GM10248 (cell line): Measurements from ENCODE around the gene TFE3.

Source experiments
- CTCF ChIA-PET: fragments of 300-600 bp; sonication (Branson Sonifier 250); formaldehyde crosslinking; extraction: SDS; loops from one replicate; lab custom pipeline; 2021; ENCODE audit warnings: antibody characterized with exemption; lab: Yijun Ruan, JAX
- POLR2A ChIA-PET: fragments of 350-650 bp; sonication (Branson Sonifier 250); formaldehyde crosslinking; extraction: SDS; loops from one replicate; lab custom pipeline; 2020; ENCODE audit warnings: antibody characterized with exemption; lab: Yijun Ruan, JAX
- DNase-seq: peaks from one replicate; pipeline ENCODE4 v3.0.0; 2012; ENCODE audit errors: extremely low spot score
- CTCF ChIP-seq: IDR thresholded peaks from 2 replicates; pipeline ENCODE4 v1.5.1; 2012; ENCODE audit warnings: mild to moderate bottlenecking, low read depth; ENCODE audit errors: extremely low read depth, missing control alignments, control extremely low read depth

The TFE3 gene

GRCh38 chrX:49019050-49019449, 24.1 kb downstream of the TFE3 start:
- POLR2A ChIA-PET: no interaction called here

GRCh38 chrX:49003696-49004095, 39.5 kb downstream of the TFE3 start:
- ChIA-PET CTCF (no interaction called here), POLR2A (no interaction called here)
- DNase-seq: no peak
- no peak for TF ChIP-seq CTCF

More at GRCh38 chrX:49019050-49019449, 24.1 kb downstream of the TFE3 start:
- CTCF ChIA-PET: no interaction called here
- DNase-seq: no peak
- no peak for TF ChIP-seq CTCF

DNA sequence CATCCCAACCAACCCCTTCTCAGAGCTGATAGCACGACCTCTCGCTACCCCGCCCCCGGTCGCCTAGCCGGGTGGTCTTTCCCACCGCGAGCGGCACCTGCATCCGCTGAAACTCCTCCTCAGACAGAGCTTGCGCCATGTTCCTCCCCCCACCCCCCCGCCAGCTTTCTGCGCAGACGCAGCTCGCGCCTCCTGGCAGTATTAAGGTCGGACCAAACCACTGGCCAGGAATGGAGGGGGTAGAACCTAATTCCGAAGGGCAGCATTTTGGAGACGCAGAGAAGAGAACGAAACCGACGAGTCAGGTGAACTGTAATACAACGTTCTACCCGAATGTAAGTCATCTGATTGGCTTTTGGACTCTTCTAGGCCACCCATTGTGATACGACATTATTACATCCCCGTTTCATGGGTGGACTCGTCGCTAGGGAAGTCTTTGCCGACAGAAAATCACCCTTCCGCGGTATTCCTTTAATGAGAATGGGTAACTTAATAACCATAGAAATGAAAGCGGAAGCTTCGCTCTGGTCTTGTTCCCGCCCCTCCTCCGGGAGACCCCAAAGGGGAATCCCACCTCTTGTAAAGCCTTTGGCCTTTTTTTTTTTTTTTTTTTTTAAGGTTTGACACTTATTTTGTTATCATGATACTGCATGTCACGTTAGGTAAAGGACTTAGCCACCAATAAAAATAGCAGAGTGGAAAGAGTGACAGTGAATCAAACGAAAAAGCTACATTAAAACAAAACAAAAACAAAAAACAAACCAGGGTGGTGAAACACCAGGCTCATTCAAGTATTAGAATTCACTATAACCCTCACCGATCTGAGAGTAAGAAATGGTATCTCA, 40.8 kb downstream of the TFE3 start, which contains the start of gene GRIPAP1:
Gene GRIPAP1, minus strand, starts transcription at position 174 of the 845 bp plus-strand sequence. Its CDS starts 35 bp downstream, at position 139.
- ChIA-PET POLR2A (interaction anchor here (0.5 to 1.0 kb wide), 9 partner anchors 10 to 537 kb away, joined by 3 to 8 read pairs (median 6); partner anchors contain the start of genes OTUD5 and TFE3), CTCF (interaction anchor here (1.0 to 1.1 kb wide), 3 partner anchors 40 to 154 kb away, joined by 3 read pairs; no protein-coding TSS in a partner anchor)
- TF ChIP-seq CTCF: no peak
- peak; percentile 81 for DNase-seq

DNA sequence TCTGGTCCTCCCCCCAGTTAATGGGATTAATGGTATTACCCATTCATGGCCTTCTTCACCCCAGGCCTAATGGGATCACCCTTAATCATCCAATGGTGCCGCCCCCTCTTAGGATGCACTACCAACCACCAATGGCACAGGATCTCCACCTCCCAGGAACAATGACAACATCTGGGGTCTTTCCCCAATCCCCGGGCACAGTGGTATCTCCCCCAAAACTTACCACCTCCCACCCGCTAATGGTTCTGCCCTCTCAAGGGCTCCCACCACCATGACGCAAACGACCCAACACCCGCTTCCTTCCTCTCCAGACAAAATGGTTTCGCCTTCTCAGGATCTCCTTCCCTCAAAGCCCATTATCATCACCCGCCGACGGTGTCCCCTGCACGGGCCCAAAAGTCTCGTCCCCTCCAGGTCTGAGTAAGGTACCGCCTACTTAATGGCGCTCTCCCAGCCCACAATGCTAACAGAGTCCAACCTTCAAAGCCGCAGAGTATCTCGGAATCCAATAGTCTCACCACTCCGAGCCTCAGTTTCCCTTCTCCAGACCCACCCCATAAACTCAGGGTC, 41.6 kb downstream of the TFE3 start:
- ChIA-PET CTCF (interaction anchor here (1.0 to 1.1 kb wide), 2 partner anchors 41 to 105 kb away, joined by 3 read pairs; no protein-coding TSS in a partner anchor), POLR2A (no interaction called here)
- peak; percentile 28 for DNase-seq
- no peak for TF ChIP-seq CTCF

- ChIA-PET CTCF (interaction anchor here (0.9 kb wide), 1 partner anchor 29 kb away, joined by 3 read pairs; no protein-coding TSS in a partner anchor), POLR2A (no interaction called here)
- TF ChIP-seq CTCF: no peak
- DNase-seq: no peak
Measured at GRCh38 chrX:49000636-49001035, 42.5 kb downstream of the TFE3 start.

GRCh38 chrX:48999030-48999429, 44.1 kb downstream of the TFE3 start:
- ChIA-PET POLR2A (no interaction called here), CTCF (no interaction called here)
- no peak for DNase-seq
- TF ChIP-seq CTCF: no peak
